Measurements from ENCODE around the gene PTPRT. TPM values are rescaled to one million over a fixed set of nuclear protein-coding genes. Genes with fewer than 3 reads are reported as not detected.

Gene PTPRT
- total and polyA plus RNA-seq, 9 donors, result under 0.01 to 3.2 (median 0.22) TPM; not detected in 1

DNA sequence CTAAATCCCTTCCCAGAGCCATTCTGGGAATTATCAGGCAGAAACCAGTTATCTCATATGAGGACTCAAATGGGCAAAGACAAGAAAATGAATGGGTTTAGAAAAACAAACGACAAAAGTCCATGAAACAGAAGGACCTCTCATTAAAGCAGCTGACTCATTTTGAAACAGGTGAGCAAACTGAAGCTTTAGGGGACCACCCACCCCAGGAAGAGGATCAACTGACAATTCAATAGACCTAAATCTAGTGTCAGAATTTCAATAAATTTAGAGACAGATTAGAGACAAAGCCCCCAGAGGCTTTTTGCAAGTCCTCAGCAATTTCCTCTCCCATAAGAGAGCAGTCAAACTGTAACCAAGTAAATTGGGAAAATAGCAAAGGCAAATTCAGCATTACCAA lies 333.8 kb downstream of the PTPRT start:
- 66 to 78% (median 73%) methylated on average over 1 of the region's 1 CpG for WGBS, 3 donors
- no peaks in the 10 kb centered on the region for H3K27me3 ChIP-seq
- TF ChIP-seq POLR2A (IDR thresholded peaks at IDR 0.05) (no peak), EP300 (IDR thresholded peaks at IDR 0.05) (no peak)
- TF ChIP-seq, protein P1, sequence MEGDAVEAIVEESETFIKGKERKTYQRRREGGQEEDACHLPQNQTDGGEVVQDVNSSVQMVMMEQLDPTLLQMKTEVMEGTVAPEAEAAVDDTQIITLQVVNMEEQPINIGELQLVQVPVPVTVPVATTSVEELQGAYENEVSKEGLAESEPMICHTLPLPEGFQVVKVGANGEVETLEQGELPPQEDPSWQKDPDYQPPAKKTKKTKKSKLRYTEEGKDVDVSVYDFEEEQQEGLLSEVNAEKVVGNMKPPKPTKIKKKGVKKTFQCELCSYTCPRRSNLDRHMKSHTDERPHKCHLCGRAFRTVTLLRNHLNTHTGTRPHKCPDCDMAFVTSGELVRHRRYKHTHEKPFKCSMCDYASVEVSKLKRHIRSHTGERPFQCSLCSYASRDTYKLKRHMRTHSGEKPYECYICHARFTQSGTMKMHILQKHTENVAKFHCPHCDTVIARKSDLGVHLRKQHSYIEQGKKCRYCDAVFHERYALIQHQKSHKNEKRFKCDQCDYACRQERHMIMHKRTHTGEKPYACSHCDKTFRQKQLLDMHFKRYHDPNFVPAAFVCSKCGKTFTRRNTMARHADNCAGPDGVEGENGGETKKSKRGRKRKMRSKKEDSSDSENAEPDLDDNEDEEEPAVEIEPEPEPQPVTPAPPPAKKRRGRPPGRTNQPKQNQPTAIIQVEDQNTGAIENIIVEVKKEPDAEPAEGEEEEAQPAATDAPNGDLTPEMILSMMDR (IDR thresholded peaks at IDR 0.05), result no peak
- H3K4me3 ChIP-seq, result no peak overlapping the region
- H3K9me3 ChIP-seq, result no peaks in the 10 kb centered on the region
- no peak overlapping the region for H3K27ac ChIP-seq
- no peaks in the 10 kb centered on the region for H3K36me3 ChIP-seq
- no peak for DNase-seq
- intact Hi-C loops (cut with DNase I), result no loop called here
- no peaks in the 10 kb centered on the region for H3K4me1 ChIP-seq (ENCODE audit: insufficient read depth)

DNA sequence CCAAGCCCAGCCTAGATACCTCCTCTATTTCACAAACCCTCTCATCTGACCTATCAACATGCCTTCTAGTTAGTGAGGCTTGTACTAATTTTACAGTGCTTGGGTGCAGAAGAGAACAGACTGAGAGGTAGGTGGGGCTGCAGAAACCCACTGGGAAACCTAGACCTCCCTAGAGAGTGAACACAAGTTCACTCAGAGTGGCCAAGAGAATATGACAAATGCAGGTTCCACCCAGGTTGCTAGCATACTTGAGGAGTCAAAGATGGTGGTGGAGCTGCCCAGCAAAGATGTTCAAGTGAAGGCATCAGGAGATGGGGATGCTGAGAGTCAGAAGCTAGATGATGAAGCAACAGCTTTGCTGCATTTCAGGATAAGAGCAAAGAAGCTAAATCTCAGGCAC lies 337.0 kb downstream of the PTPRT start:
- no peak for TF ChIP-seq EP300 (IDR thresholded peaks at IDR 0.05)
- TF ChIP-seq, protein P1 (IDR thresholded peaks at IDR 0.05), result no peak
- TF ChIP-seq POLR2A (IDR thresholded peaks at IDR 0.05), result no peak
- intact Hi-C loops (cut with DNase I), result no loop called here
- Histone ChIP-seq H3K27ac (no peak overlapping the region), H3K9me3 (no peaks in the 10 kb centered on the region), H3K4me1 (ENCODE audit: insufficient read depth) (no peaks in the 10 kb centered on the region), H3K4me3 (no peak overlapping the region), H3K36me3 (no peaks in the 10 kb centered on the region), H3K27me3 (no peaks in the 10 kb centered on the region)
- DNase-seq, result no peak

DNA sequence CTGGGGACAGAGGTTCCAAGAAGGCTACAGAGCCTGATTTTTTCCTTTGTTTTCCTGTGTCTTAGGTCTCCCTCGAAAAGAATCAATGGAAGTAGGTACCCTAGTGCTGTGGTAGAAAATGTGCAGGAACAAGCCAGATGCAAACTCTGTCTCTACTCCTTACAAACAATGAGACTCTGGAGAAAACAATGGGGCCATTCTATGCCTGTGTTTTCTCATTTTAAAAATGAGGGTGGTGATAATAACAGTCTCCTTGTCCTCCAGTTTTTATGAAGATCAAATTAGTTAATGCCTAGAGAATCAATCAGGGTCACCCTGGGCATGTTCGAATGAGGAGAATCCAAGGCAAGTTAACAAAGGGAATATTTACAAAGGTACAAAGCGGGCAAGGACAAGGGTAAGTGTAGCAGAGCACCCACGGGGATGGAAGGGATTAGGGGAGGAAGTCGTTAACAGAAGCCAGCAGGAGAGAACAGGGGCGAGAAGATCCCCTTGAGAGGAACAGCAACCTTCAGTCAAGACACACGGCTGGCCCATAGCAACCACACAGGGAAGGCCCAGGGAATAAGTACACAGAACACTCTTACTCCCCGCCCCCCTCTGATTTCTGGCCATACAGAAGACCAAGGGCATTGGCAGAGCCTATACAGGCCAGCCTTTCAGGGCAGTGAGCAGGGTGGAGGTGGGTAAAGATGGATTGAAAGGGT lies 342.8 kb downstream of the PTPRT start:
- Histone ChIP-seq H3K9me3 (no peaks in the 10 kb centered on the region), H3K27me3 (no peaks in the 10 kb centered on the region), H3K27ac (no peak overlapping the region), H3K4me3 (no peak overlapping the region), H3K36me3 (no peaks in the 10 kb centered on the region), H3K4me1 (ENCODE audit: insufficient read depth) (no peaks in the 10 kb centered on the region)
- 60 to 70% (median 69%) methylated on average over 8 of the region's 8 CpGs for WGBS, 3 donors
- DNase-seq, result no peak
- TF ChIP-seq EP300 (IDR thresholded peaks at IDR 0.05) (no peak), POLR2A (IDR thresholded peaks at IDR 0.05) (no peak)
- TF ChIP-seq, protein P1 (IDR thresholded peaks at IDR 0.05), result no peak
- intact Hi-C loops (cut with DNase I), result no loop called here

DNA sequence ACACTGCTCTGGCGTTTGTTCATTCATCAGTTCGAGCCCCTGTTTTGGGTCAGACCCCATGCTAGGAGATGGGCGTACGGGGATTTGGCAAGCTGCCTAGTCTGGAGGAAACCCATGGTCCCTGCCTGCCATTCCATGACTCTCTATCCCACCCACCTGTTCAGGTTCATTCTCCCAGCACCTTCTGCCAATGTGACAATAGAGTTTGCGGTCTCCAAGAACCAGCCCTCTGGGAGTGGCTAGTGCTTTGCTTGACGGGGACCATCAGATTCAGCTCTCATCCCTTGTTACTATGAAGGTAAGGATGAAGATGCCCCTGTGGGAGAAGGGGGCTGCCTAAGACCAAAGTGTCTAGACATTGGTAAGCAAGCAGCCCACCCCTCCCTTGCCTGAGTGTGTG lies 345.0 kb downstream of the PTPRT start:
- Histone ChIP-seq H3K36me3 (no peaks in the 10 kb centered on the region), H3K4me3 (no peak overlapping the region), H3K27me3 (no peaks in the 10 kb centered on the region), H3K4me1 (ENCODE audit: insufficient read depth) (no peaks in the 10 kb centered on the region), H3K27ac (no peak overlapping the region), H3K9me3 (no peaks in the 10 kb centered on the region)
- TF ChIP-seq, protein P1 (IDR thresholded peaks at IDR 0.05), result no peak
- no peak for TF ChIP-seq EP300 (IDR thresholded peaks at IDR 0.05)
- WGBS, 3 donors, result 76 to 86% (median 80%) methylated on average over 6 of the region's 6 CpGs
- intact Hi-C loops (cut with DNase I), result no loop called here
- DNase-seq, result no peak

All from ovary (tissue), 9 donors.